WTC11 (cell line): ENCODE results near the gene HMGXB3. TPM values are rescaled to one million over a fixed set of nuclear protein-coding genes. Genes with fewer than 3 reads are reported as not detected.

Source experiments
- ATAC-seq: fragments of 200-7000 bp; cut with Tn5 transposase; 2 replicates; pipeline ENCODE4 v1.10.0; 2021; ENCODE audit warnings: mild to moderate bottlenecking, moderate library complexity
- CTCF ChIA-PET: fragments of 300-600 bp; sonication (Branson Sonifier 250); formaldehyde crosslinking; loops from one replicate; lab custom pipeline; 2021; ENCODE audit warnings: antibody characterized with exemption; lab: Charles Lee
- POLR2A ChIA-PET: fragments of 350-600 bp; sonication (Branson Sonifier 250); formaldehyde crosslinking; loops from one replicate; lab custom pipeline; 2021; ENCODE audit warnings: antibody characterized with exemption; lab: Charles Lee
- DNase-seq: peaks from one replicate; pipeline ENCODE4 v3.0.0; 2021; ENCODE audit warnings: low spot score
- H3K27ac Mint-ChIP-seq: 2 replicates; pipeline ENCODE4 v1.8.0; 2021; ENCODE audit warnings: mixed read lengths
- H3K27me3 Mint-ChIP-seq: 2 replicates; pipeline ENCODE4 v1.8.0; 2021; ENCODE audit warnings: low read depth, mild to moderate bottlenecking, moderate library complexity, mixed read lengths
- H3K36me3 Mint-ChIP-seq: 2 replicates; pipeline ENCODE4 v1.8.0; 2021; ENCODE audit warnings: mixed read lengths
- H3K4me1 Mint-ChIP-seq: 2 replicates; pipeline ENCODE4 v1.8.0; 2022; ENCODE audit warnings: mixed read lengths
- H3K4me3 Mint-ChIP-seq: 2 replicates; pipeline ENCODE4 v1.8.0; 2021; ENCODE audit warnings: mild to moderate bottlenecking, moderate library complexity, mixed read lengths
- H3K9me3 Mint-ChIP-seq: 2 replicates; pipeline ENCODE4 v1.8.0; 2021; ENCODE audit warnings: mixed read lengths
- CREM ChIP-seq: sonication (generic); formaldehyde crosslinking; IDR thresholded peaks from 2 replicates; pipeline ENCODE4 v1.8.1; 2022; ENCODE audit warnings: mild to moderate bottlenecking, missing genetic modification reagents, moderate library complexity
- ETV6 ChIP-seq: sonication (generic); formaldehyde crosslinking; IDR thresholded peaks from 2 replicates; pipeline ENCODE4 v1.8.1; 2022; ENCODE audit warnings: mild to moderate bottlenecking, missing genetic modification reagents
- GTF2I ChIP-seq: fragments of 250-450 bp; sonication (Bioruptor Pico); conservative IDR thresholded peaks from 2 replicates; pipeline ENCODE4 v1.4.0; 2021; ENCODE audit warnings: mild to moderate bottlenecking
- KAT7 ChIP-seq: sonication (generic); formaldehyde crosslinking; IDR thresholded peaks from 2 replicates; pipeline ENCODE4 v1.8.1; 2023; ENCODE audit warnings: missing genetic modification reagents, mild to moderate bottlenecking, borderline replicate concordance
- MXD4 ChIP-seq: fragments of 250-450 bp; sonication (Bioruptor Pico); IDR thresholded peaks from 2 replicates; pipeline ENCODE4 v1.8.0; 2021; ENCODE audit warnings: mild to moderate bottlenecking, moderate library complexity, borderline replicate concordance
- MYBL2 ChIP-seq: sonication (generic); formaldehyde crosslinking; IDR thresholded peaks from 2 replicates; pipeline ENCODE4 v1.8.1; 2023; ENCODE audit warnings: mild to moderate bottlenecking, moderate library complexity, missing genetic modification reagents
- NFATC4 ChIP-seq: fragments of 250-450 bp; sonication (Bioruptor Pico); IDR thresholded peaks from 2 replicates; pipeline ENCODE4 v1.9.0; 2021; ENCODE audit warnings: mild to moderate bottlenecking
- NFYB ChIP-seq: sonication (generic); formaldehyde crosslinking; conservative IDR thresholded peaks from 2 replicates; pipeline ENCODE4 v1.8.0; 2022; ENCODE audit warnings: low read depth, missing genetic modification reagents
- NR2C2 ChIP-seq: sonication (generic); formaldehyde crosslinking; IDR thresholded peaks from 2 replicates; pipeline ENCODE4 v1.8.0; 2022; ENCODE audit warnings: mild to moderate bottlenecking, missing genetic modification reagents
- PRRX2 ChIP-seq: fragments of 250-450 bp; sonication (Bioruptor Pico); IDR thresholded peaks from 2 replicates; pipeline ENCODE4 v1.8.0; 2021; ENCODE audit warnings: mild to moderate bottlenecking
- TEAD1 ChIP-seq: sonication (generic); formaldehyde crosslinking; IDR thresholded peaks from 2 replicates; pipeline ENCODE4 v1.8.0; 2022; ENCODE audit warnings: mild to moderate bottlenecking, missing genetic modification reagents
- USF2 ChIP-seq: sonication (generic); formaldehyde crosslinking; IDR thresholded peaks from 2 replicates; pipeline ENCODE4 v1.8.1; 2023; ENCODE audit warnings: mild to moderate bottlenecking, missing genetic modification reagents, moderate library complexity
- ZNF219 ChIP-seq: sonication (generic); formaldehyde crosslinking; IDR thresholded peaks from 2 replicates; pipeline ENCODE4 v1.8.0; 2023; ENCODE audit warnings: missing genetic modification reagents, mild to moderate bottlenecking, borderline replicate concordance
- ZNF232 ChIP-seq: sonication (generic); formaldehyde crosslinking; IDR thresholded peaks from 2 replicates; pipeline ENCODE4 v1.8.0; 2022; ENCODE audit warnings: mild to moderate bottlenecking, missing genetic modification reagents
- ZNF396 ChIP-seq: fragments of 250-450 bp; sonication (Bioruptor Pico); IDR thresholded peaks from 2 replicates; pipeline ENCODE4 v1.8.0; 2021; ENCODE audit warnings: mild to moderate bottlenecking, moderate library complexity, borderline replicate concordance
- total RNA-seq: library from RNA; stranded (reverse); gene quantifications from 3 replicates; pipeline ENCODE4 v1.2.3, GENCODE V29; 2021
- TF ChIP-seq, protein P1 (sequence below): sonication (generic); formaldehyde crosslinking; IDR thresholded peaks from 2 replicates; pipeline ENCODE4 v1.8.0; 2022; ENCODE audit warnings: mild to moderate bottlenecking, missing genetic modification reagents
- TF ChIP-seq, protein P2 (sequence below): sonication (generic); formaldehyde crosslinking; IDR thresholded peaks from 2 replicates; pipeline ENCODE4 v1.8.1; 2022; ENCODE audit warnings: mild to moderate bottlenecking, moderate library complexity, missing genetic modification reagents
- TF ChIP-seq, protein P3 (sequence below): fragments of 250-450 bp; sonication (Bioruptor Pico); conservative IDR thresholded peaks from 2 replicates; pipeline ENCODE4 v1.9.0; 2021; ENCODE audit warnings: mild to moderate bottlenecking
- TF ChIP-seq, protein P4 (sequence below): sonication (generic); formaldehyde crosslinking; IDR thresholded peaks from 2 replicates; pipeline ENCODE4 v1.8.1; 2023; ENCODE audit warnings: mild to moderate bottlenecking, missing genetic modification reagents
- TF ChIP-seq, protein P5 (sequence below): sonication (generic); formaldehyde crosslinking; IDR thresholded peaks from 2 replicates; pipeline ENCODE4 v1.8.1; 2023; ENCODE audit warnings: mild to moderate bottlenecking, missing genetic modification reagents

Gene HMGXB3
- total RNA-seq, 1 experiment from 2014 or later, result 31.6 TPM

DNA sequence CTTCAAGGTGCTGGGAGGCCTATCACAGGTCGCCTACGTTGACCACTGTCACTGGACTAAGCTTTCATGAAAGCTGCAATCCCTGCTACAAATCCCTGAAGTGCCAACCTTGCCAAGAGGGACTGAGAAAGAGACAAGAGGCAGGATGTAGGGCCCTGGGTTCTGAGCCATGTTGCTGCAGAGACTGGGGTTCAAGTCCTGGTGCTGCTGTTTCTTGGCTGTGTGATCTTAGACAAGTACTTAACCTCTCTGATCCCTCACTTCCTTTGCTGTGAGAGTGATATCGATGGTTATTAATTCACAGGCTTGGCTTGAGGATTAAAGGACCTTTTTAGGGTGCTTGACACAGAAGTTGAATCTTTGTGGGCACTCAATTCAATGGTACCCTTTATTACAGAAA lies 70.3 kb downstream of the HMGXB3 start:
- Mint-ChIP-seq H3K27me3 (no peaks in the 10 kb centered on the region), H3K9me3 (no peaks in the 10 kb centered on the region), H3K27ac (no peak overlapping the region)
- TF ChIP-seq, protein P1, sequence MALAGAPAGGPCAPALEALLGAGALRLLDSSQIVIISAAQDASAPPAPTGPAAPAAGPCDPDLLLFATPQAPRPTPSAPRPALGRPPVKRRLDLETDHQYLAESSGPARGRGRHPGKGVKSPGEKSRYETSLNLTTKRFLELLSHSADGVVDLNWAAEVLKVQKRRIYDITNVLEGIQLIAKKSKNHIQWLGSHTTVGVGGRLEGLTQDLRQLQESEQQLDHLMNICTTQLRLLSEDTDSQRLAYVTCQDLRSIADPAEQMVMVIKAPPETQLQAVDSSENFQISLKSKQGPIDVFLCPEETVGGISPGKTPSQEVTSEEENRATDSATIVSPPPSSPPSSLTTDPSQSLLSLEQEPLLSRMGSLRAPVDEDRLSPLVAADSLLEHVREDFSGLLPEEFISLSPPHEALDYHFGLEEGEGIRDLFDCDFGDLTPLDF, result no peak
- no peak for TF ChIP-seq USF2
- no peak for TF ChIP-seq ZNF232 (CRISPR knock-in tag)
- TF ChIP-seq MYBL2 (CRISPR knock-in tag), result no peak
- TF ChIP-seq PRRX2 (CRISPR knock-in tag), result no peak
- TF ChIP-seq, protein P2, sequence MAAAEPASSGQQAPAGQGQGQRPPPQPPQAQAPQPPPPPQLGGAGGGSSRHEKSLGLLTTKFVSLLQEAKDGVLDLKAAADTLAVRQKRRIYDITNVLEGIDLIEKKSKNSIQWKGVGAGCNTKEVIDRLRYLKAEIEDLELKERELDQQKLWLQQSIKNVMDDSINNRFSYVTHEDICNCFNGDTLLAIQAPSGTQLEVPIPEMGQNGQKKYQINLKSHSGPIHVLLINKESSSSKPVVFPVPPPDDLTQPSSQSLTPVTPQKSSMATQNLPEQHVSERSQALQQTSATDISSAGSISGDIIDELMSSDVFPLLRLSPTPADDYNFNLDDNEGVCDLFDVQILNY (CRISPR knock-in tag), result no peak
- no peak for TF ChIP-seq GTF2I
- no peak for TF ChIP-seq CREM (CRISPR knock-in tag)
- TF ChIP-seq, protein P3, sequence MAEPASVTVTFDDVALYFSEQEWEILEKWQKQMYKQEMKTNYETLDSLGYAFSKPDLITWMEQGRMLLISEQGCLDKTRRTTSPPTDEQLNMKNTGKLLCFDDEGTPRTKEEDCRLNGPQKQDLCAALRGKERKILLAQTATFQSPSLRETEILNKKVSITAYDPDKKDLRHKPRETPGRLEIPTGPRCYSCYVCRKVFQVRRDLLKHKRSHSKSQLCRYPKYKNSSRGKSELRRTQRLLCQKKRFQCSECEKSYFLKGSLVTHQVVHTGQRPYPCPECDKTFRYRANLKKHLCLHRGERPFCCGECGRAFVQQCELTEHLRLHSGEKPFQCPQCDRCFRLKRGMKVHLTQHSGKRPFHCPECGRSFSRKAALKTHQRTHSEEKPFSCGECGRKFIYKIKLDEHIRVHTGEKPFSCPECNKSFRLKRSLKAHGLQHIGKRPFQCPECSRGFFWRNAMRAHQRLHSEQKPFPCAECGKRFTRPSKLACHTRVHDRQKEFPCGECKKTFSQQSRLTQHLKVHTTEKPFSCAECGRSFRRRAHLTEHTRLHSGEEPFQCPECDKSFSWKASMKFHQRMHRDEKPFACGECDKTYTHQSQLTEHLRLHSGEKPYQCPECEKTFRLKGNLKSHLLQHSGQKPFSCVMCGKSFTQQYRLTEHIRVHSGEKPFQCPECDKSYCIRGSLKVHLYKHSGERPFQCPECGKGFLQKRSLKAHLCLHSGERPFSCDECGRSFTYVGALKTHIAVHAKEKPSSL (CRISPR knock-in tag), result no peak
- TF ChIP-seq NFYB (CRISPR knock-in tag), result no peak
- TF ChIP-seq, protein P4, sequence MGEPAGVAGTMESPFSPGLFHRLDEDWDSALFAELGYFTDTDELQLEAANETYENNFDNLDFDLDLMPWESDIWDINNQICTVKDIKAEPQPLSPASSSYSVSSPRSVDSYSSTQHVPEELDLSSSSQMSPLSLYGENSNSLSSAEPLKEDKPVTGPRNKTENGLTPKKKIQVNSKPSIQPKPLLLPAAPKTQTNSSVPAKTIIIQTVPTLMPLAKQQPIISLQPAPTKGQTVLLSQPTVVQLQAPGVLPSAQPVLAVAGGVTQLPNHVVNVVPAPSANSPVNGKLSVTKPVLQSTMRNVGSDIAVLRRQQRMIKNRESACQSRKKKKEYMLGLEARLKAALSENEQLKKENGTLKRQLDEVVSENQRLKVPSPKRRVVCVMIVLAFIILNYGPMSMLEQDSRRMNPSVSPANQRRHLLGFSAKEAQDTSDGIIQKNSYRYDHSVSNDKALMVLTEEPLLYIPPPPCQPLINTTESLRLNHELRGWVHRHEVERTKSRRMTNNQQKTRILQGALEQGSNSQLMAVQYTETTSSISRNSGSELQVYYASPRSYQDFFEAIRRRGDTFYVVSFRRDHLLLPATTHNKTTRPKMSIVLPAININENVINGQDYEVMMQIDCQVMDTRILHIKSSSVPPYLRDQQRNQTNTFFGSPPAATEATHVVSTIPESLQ (CRISPR knock-in tag), result no peak
- TF ChIP-seq, protein P5, sequence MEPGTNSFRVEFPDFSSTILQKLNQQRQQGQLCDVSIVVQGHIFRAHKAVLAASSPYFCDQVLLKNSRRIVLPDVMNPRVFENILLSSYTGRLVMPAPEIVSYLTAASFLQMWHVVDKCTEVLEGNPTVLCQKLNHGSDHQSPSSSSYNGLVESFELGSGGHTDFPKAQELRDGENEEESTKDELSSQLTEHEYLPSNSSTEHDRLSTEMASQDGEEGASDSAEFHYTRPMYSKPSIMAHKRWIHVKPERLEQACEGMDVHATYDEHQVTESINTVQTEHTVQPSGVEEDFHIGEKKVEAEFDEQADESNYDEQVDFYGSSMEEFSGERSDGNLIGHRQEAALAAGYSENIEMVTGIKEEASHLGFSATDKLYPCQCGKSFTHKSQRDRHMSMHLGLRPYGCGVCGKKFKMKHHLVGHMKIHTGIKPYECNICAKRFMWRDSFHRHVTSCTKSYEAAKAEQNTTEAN (CRISPR knock-in tag), result no peak
- no peak for TF ChIP-seq ZNF396 (CRISPR knock-in tag)
- no peak for TF ChIP-seq MXD4 (CRISPR knock-in tag)
- no peak for TF ChIP-seq KAT7 (CRISPR knock-in tag)
- TF ChIP-seq ZNF219 (CRISPR knock-in tag), result no peak
- TF ChIP-seq TEAD1, result no peak
- no peak for TF ChIP-seq NR2C2 (CRISPR knock-in tag)
- TF ChIP-seq ETV6, result no peak
- no peak for TF ChIP-seq NFATC4
- TF ChIP-seq, all 79 proteins: peak for 0
- CTCF ChIA-PET, result interaction anchor here (1.0 to 1.6 kb wide), 3 partner anchors 51 to 105 kb away, joined by 3 to 7 read pairs (median 5); no protein-coding TSS in a partner anchor
- DNase-seq (no peak), ATAC-seq (no peak)
- Mint-ChIP-seq H3K36me3 (no peaks in the 10 kb centered on the region), H3K4me1 (no peaks in the 10 kb centered on the region), H3K4me3 (no peak overlapping the region)
- POLR2A ChIA-PET, result no interaction called here
